ENCODE results near the gene UROC1.

The UROC1 gene

GRCh38 chr3:126529585-126530170 lies 12.1 kb upstream of the UROC1 start:
- no peak for DNase-seq

GRCh38 chr3:126528800-126529541 lies 11.4 kb upstream of the UROC1 start:
- DNase-seq = peak; percentile 81

GRCh38 chr3:126528419-126528799 lies 10.8 kb upstream of the UROC1 start:
- DNase-seq = no peak

- no peak for DNase-seq
Observed at GRCh38 chr3:126527455-126528211, 10.1 kb upstream of the UROC1 start.

- no peak for DNase-seq
Observed at GRCh38 chr3:126527006-126527405, 9.4 kb upstream of the UROC1 start.

GRCh38 chr3:126526668-126527005 lies 9.1 kb upstream of the UROC1 start:
- DNase-seq = no peak

- DNase-seq = no peak
Observed at GRCh38 chr3:126525853-126526667, 8.5 kb upstream of the UROC1 start.

- no peak for DNase-seq
Observed at GRCh38 chr3:126525091-126525852, 7.7 kb upstream of the UROC1 start.

GRCh38 chr3:126524429-126524988 lies 6.9 kb upstream of the UROC1 start:
- DNase-seq = peak; percentile 60

- peak; percentile 77 for DNase-seq
Observed at GRCh38 chr3:126523745-126524428, 6.3 kb upstream of the UROC1 start, which contains the start of gene CHST13. Gene CHST13 (plus strand): TSS chr3:126524155. CDS start chr3:126524333, 178 bp downstream.

- DNase-seq = peak; percentile 63
Observed at GRCh38 chr3:126522363-126522788, 4.8 kb upstream of the UROC1 start.

- no peak for DNase-seq
Observed at GRCh38 chr3:126521122-126521891, 3.7 kb upstream of the UROC1 start.

GRCh38 chr3:126519506-126520455 lies 2.2 kb upstream of the UROC1 start:
- DNase-seq = no peak

- DNase-seq = no peak
Observed at GRCh38 chr3:126518779-126519177, 1.2 kb upstream of the UROC1 start.

GRCh38 chr3:126517986-126518778 lies 609 bp upstream of the UROC1 start:
- no peak for DNase-seq

- no peak for DNase-seq
Observed at GRCh38 chr3:126516936-126517290, 660 bp downstream of the UROC1 start.

- no peak for DNase-seq
Observed at GRCh38 chr3:126516152-126516935, 1.2 kb downstream of the UROC1 start.

Measured in hematopoietic multipotent progenitor cell treated with erythropoietin and hydrocortisone succinate and interleukin-3 and kit ligand, for 6 days (in vitro differentiated cells).